PC-3 (cell line): Measurements from ENCODE around the gene CCDC91.

Experiments
- CTCF ChIP-seq: fragments of 300-600 bp; sonication (generic); conservative IDR thresholded peaks from 2 replicates; pipeline ENCODE4 v1.5.1; 2017; ENCODE audit warnings: antibody characterized with exemption, low read depth, mild to moderate bottlenecking, low read length
- EZH2 ChIP-seq: fragments of 300-600 bp; sonication (generic); IDR thresholded peaks from one replicate; pipeline ENCODE4 v1.6.1; 2017; ENCODE audit warnings: antibody characterized with exemption, mild to moderate bottlenecking, low read length; ENCODE audit not compliant: unreplicated experiment

DNA sequence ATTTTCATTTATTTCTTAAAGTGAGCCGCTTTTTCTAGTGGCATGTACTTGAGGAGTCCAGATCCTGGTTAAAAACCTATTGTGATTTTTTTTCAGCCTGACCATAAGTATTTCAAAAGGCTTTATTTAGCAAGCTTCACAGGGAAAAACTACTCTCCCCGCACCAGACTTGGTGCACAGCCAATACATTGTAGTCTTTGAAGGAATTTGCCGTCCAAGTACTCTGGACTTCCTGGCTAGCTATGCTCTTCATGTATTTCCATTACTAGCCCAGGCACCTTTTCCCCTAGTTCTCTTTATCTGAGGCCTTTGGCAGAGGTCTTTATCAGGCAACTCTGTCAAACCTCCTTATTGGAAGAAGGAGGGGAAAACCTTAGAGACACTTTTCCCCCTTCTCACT lies 234.7 kb downstream of the CCDC91 start:
- TF ChIP-seq CTCF (no peak), EZH2 (no peak)
